GM19452 (cell line): Measurements from ENCODE around the gene APOA4.
A peak's percentile ranks its signal among the peaks of the same experiment; 100 is the strongest.

Experiments
- ATAC-seq: cut with Tn5 transposase; IDR thresholded peaks from one replicate; pipeline ENCODE4 v1.9.1; 2021; ENCODE audit not compliant: unreplicated experiment

APOA4 gene

DNA sequence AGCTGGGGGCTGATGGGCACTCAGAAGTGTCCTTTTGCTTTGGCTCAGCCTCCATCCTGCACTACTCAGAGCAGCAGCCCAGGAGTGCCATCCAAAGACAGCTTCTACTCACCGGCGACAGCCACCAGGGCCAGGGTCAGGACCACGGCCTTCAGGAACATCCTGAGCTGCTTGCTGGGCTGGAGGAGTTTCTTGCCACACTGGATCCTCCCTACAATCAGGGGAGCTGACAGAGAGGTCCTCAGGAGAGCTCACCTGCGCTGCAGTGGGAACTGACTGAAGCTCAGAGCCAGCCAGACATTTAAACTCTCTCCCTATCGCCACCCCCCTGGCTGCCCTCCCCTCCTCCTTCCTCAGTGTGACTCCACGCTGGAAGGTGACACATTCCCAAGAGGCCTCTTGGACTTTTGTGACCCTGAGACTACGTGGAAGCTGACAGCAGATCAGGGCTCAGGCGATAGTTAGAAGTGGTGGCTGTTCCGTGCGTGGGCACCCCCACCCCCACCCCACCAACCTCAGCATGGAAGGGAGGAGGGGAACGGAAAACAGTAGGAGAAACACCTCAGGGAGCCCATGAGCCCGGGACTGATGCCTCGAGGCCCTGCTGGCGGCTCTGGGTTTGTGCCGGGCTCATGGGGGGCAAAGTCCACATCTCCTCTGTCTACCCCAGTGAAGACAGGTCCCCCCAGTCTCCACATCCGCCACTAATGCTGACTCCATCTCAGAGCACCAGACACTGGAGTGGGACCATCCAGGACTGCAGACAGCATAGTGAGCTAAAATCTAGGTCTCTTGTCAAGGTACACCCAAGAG is at the start of gene APOA4:
APOA4 (minus strand) TSS at position 274 of the 813 bp plus-strand sequence; CDS start at position 161, 113 bp downstream.
- ATAC-seq, result no peak

DNA sequence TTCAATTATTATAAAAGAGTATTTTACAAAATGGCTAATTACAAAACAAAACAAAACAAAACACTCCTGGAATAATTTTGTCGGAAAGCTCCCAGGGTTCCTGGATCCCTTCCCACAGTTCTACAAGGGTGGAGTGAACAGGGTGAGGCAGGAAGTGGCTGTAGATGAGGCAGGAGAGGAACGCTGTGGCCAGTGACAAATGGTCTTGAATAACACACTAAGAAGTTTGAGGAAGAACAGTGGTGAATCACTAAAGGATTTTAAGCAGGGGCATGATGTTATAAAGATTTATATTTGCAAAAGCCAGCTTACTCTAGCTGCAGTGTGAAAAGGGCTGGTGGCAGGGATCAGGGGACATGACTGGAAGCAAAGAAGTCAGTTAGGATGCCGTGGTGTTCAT is 48.1 kb upstream of the APOA4 start:
- no peak for ATAC-seq

DNA sequence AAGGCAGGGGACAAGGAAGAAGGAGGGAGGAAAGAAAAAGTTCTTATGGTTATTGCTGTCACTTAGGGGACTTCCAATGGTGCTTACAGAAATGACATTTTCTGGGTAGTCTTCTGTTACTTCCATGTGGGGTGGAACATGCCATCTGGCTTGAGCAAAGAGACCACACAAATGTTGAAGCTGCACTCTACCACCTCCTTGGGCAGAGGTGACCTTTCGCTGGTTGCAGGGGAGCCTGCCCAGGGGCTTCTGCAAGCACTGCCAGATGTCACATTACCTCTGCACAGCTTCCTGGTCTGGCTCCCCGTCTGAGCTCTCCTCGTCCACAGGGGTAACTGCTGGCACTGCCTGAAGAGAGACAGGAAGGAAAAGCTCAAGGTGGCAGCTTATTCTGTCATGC is 47.0 kb upstream of the APOA4 start:
- no peak for ATAC-seq

DNA sequence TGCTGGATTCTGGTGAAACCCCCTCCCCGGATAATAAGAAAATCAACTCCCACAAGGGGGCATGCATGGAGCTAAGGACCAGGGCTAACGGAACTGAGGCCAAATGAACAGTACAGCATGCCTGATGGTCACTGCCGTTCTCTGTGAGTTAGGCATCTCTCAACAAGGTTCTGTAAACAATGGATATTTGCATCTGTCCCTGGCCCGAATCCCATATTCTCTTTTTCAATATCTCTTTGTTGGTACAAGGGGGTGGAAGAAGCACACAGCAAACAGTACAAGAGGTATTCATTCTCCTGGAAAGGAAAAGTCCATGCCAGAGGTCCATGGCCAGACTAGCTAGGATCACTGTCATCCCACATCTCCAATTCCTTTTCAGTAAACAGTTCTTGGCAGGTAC is 46.5 kb upstream of the APOA4 start:
- no peak for ATAC-seq

DNA sequence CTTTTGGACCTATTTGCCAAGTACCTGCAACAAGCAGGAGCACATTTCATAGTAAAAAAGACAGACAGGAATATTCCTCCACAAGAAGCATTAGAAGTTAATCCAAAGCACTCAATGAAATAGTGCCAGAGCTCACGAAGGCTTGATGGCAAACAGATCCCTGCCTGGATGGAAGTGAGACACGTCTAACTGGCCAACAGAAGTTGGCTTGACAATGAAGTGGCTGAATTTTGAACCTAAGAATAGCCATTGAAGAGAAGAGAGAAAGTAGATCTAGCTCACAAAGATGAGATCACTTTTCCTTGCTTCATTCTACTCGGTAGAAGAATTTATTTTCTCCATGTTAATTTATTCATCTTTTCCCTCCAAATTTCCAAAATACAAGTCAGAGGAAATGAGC is 45.0 kb upstream of the APOA4 start:
- ATAC-seq, result no peak

DNA sequence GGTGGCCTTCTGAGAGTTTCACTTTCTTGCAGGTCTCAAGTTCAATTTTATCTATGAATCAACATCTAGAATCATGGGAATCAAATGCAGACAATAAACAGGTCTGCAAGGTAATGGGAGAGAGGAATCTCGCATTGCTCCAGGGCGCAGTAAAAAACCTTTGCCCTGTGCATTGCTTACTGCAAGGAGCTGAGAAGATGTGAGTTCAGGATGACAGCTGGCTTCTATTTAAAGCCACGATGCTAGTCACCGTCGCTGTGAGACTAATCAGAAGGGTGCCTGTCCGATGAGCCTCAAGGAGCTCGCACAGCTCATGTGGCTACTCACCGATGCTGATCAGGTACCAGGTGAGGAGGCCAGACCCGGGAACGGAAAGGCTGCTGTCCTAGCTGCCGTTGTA is 44.5 kb upstream of the APOA4 start:
- ATAC-seq, result no peak

DNA sequence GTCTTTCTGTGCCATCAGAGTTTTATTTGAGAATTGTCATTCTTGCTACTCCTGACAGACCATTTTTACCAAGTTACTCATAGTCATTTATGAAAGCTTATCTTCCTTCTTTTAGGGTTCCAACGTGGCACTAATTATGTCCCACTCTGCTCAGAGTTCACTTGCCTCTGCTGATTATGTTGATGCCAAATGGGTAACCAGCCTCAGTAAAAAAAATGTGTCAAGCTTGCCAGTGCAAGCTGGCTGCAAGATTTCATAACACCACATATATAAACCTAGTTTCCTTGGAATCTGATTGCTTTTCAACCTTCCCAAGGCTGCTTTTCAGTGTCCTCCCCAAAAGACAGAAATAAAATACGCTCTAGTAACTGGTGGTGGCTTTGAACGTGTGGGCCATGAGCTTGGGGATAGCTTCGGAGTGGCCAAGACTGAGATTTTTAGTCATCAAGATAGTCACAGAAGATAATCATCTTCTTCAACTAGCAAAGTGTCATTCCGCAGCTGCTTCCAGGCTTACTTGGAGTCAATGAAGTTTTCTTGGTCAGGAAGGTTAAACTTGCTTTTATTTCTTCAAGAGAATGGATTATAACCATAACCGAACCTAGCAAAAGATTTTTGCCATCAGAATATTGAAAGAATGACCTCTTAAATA is 43.8 kb upstream of the APOA4 start:
- no peak for ATAC-seq

DNA sequence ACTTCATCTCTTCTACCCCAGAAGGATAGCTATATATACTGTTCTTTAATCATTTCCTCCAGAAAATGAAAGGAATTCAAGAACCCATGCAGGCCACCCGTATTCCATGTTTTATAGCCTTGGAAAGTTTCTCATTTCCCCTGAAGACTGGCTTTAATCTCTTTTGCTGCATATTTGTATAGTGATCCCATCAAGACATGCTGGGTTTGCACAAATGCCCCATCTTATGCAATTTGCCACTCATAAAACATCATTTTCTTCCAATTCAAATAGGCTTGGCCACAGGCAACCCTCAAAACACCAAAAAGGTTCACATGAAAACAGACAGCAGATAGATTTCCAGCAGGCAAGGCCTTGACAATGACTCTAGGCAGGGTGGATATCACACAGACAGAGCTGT is 42.6 kb upstream of the APOA4 start:
- no peak for ATAC-seq

DNA sequence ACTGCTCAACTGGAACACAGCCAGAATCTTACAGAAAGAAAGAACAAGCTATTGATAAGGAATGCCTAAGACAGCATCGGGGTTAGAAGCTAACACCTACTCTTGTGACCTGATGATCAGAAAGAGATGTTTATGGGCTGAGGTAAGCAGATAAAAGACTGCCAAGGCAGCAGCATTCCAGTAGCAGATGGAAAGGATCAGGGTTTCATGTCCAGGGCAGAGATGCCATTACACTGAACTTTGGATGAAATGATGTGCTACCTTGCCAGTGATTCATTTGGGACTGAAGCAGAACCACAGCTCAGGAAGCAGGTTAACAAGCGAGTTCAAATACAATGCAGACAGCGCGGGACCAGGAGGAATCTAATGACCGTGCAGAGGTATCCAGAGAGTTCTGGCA is 41.4 kb upstream of the APOA4 start:
- ATAC-seq, result no peak

DNA sequence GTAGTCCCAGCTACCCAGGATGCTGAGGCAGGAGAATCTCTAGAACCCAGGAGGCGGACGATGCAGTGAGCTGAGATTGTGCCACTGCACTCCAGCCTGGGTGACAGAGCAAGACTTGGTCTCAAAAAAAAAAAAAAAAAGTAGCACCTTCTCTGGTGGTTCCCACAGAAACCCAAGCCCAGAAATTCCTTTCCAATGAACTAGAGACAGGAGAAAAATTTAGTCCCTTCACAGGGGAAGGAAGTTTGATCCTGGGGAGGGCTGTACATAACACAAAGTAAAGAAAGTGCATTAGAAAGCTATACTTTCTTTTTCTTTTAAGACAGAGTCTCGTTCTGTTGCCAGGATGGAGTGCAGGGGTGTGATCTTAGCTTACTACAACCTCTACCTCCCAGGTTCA is 39.8 kb upstream of the APOA4 start:
- no peak for ATAC-seq

DNA sequence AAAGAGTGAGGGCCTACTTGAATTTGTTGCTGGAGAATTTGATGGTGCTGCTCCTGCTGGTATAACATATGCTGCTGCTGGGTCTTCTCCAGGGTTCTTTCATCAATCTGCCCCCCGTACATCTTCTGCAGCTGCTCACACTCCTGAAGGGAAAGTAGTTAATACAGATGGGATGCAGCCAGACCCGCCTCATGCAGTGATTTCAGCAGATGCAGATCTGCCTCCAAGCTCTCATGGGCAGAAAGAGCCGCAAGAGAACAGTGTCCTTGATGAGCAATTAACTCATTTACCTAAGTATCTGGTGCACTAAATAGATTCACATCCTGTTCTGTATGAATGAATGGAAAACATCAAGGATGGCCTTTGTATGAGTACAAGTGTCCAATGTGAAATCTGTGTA is 39.1 kb upstream of the APOA4 start:
- ATAC-seq, result no peak

DNA sequence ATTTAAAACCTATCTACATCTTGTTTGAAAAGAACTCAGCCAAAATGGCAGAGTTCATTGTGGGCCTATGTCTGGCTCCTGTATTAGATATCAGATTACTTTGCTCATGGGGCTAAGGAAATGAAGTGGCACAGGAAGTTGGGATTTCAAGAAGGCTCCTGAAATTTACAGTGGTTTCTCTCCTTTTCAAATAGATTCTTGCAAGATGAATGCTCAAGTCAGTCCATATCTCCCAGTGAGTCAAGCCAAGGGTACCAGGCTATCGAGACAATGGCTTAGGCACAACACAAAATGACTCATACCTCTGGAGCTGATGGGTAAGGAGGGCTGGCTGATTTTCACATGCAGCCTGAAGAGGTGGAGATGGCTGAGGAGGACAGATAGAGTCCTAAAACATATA is 38.4 kb upstream of the APOA4 start:
- ATAC-seq, result no peak

DNA sequence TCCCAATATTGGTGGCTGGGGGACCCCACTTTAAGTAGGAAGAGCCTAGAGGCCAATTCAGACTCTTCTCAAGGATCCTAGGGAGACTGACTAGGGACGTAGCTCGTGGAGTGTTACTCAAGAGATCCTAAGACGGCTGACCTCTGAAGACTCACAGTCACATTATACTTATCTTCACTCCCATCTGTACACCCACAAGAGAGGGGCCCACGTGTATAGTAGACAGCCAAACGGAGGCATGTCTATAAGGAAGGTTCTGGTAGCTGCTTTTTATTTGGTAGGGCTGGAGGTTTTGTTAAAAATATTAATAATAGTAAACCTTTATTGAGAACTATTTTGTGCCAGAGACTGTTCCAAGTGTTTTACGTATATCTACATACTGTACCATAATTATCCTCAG is 37.2 kb upstream of the APOA4 start:
- no peak for ATAC-seq

DNA sequence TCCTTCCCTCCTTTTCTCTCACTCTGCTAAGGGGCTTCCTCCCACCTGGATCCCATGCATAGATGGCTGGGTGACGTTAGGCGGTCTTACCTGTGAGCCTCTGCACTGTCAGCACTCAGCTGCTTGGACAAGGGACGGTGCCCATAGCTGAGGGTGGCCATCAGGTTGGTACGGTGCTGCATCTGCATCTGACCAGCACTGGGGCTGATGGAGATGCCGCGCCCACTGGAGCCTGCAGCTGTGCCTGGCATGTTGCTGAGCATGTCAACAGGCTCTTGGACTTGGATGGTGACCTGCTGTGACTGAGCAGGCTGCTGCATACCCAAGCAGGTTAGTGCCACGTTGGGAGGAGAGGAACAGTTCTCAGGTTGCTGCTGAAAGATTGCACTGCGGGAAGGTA is 36.1 kb upstream of the APOA4 start:
- no peak for ATAC-seq

DNA sequence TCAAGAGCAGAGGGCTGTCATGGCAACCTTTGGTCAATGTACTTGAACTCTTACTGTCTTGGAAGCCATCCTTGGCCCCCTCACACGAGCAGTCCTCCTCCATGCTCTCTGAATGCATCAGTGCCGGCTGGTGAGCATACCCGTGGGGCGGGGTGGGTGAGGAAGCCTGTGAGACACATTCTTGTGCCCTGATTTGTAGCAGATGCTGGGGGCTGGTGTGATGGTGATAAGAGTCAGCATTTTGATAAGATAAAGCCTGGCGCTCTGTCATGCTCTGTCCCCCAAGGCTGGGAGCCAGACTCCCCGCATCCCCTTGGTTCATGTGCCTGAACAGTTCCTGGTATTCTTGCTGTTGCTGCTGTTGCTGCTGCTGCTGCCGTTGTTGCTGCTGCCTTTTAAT is 34.8 kb upstream of the APOA4 start:
- no peak for ATAC-seq

DNA sequence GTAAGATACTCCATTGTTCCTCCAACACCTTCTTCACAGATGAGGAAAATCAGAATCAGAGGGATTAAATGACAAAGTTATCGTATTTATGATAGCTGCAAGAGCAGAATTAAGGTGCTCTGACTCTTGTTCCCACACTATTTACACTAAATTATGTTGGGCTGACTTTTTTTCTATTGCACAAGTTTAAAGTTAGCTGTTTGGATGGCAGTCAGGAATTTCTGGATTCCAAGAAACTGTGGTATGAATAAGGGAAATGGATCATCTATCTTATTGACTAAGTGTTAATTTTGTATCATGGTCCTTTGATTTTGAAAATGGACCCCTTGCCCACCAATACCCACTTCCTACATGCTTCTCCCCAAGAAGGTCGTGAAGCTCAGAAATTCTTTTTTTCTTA is 34.2 kb upstream of the APOA4 start:
- ATAC-seq, result no peak

DNA sequence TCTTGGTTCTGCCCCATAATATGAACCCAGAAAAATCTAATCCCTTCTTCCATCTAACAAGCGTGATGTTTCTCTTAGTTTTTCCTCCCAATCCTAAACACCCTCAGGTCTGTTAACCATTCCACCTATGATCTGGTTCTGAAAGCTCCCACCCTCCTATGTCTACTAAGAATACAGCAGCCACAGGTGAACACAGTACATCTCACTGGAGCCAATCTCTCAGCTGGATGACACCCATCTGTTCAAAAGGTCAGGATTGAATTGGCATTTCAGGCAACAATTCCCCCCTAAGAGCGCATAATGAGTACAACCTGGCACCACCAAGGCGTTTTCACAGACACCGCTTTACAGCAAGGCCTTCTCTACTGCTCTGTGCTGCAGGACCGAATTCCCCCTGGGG is 33.3 kb upstream of the APOA4 start:
- ATAC-seq, result no peak

DNA sequence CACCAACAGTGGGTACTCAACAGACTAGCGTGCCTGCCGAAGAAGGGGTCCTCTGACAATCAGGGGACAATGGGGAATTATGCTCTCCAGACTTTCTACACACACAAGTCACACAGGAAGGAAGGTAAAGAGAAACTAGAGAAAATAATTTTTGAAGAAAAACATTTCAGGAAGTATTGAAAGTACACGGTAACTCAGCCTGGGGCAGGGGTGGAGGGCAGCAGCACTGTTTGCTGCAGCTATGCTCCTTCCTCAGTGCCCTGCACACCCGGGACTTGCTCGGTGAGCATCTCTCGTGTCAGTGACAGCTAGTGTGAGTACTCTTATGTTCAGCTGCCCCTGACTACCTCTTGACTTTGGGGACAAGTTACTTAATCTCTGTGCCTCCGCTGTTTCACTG is 32.3 kb upstream of the APOA4 start:
- no peak for ATAC-seq

DNA sequence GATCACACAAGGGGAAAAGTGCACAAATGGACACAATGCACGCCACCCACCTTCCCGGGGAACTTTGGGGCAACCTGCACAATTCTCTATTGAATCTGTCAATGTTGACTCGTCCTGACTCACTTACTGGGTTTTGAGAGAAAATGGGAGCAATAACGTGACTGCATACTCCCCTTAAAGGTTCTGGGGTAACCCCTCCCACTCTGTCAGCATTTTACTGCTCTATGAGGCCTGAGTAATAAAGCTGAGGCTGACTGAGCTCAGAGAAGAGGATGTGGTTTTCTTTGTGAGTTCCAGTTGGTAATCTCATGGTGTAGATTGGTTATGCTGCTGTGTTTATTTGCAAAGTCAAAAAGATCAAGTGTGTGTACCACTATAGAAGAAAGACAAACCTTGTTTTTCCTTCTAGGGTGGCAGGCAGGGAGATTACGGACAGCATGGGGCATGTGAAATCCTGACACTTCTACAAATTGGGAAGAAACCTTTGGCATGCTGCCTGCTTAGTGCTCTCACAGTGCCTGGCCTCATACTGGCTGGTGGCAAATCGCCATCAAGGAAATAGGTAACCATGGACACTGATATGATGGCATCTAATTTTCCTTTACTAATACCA is 30.5 kb upstream of the APOA4 start:
- ATAC-seq, result peak; percentile 96

DNA sequence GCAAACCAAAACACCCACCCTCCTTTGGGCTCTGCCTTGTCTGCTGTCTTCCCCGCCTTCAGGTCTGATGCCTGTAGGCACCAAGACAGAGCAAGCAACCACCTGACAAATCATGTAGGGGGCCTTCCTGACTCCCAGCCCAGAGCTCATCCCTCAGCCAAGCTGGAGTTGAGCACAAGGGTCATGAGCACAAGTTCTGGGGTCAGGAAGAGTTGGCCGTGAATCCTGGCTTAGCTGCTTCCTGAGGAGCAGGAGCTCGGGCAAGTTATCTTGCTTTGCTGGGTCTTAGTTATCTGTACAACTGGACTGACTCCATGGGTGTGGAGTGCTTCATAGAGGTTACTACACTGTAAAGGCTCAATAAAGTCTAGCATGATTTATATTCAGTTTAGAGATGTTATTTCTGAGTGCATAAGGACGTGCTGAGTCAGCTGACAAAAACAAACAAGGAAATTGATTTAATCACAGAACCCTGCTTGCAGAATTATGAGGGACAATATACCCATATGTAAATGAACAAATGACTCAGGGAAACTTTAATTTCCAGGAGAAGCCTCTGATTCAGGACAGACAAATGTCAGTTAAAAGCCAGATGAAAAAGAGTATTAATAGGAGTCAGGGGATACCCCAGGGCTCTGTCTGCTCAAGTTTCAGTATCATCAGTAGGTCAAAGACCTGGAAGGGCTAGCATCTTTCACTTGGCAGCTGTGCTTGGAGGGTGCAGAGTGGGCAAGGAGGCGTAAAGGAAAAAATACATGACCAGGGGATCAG is 29.3 kb upstream of the APOA4 start:
- no peak for ATAC-seq

DNA sequence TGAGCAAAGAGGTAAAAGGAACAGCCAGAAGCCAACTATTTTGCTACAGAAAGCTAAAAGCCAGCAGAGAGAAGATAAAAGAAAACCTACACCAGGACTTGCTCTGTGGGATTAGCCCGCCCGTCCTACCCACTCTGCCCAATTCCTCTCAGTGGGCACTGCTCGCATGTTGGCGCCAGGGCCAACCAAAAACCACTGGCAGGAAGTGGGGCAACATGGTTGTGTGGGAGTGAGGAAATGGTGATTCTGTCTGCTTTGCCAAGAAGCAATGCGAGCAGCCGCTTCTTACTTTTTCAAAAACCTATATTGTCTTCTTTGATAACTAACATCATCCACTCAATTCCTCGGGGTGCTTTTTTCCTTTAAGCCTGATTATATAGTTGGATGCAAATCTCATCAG is 28.5 kb upstream of the APOA4 start:
- no peak for ATAC-seq

DNA sequence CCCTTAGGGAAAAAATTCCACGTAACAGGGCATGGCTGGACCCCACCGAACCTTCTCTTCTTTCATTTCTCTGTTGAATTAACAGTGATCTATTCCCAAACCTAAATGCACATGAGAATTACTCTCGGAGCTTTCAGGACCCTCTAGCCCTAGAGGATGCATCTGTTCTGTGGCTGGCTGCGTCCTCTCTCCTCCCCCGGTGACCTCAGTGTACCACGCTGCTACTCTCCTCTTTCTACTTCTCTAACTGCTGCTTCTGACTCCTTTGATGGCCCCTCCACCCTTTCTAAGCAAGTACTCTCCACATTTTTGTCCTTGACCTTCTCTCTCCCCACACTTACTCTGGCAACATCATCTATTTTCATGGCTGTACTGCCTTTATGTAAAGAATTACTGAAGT is 26.4 kb upstream of the APOA4 start:
- no peak for ATAC-seq
